Gastroesophageal sphincter (tissue), 3 donors: ENCODE data around the gene TACR1.

Source experiments
- POLR2AphosphoS5 ChIP-seq: sonication (generic); formaldehyde crosslinking; IDR thresholded peaks from one replicate; pipeline ENCODE4 v1.6.1; 2017; ENCODE audit warnings: antibody characterized with exemption
- TF ChIP-seq, protein P1 (sequence below), 4 experiments: fragments of 200-600 bp in 2 of 4; fragments of 450-650 bp in 2 of 4; sonication (generic) in 1 of 4; IDR thresholded peaks; one replicate each; pipeline ENCODE4 v1.5.1; 2017 to 2019; ENCODE audit warnings: antibody characterized with exemption in 4 of 4, mild to moderate bottlenecking in 2 of 4, moderate library complexity in 2 of 4

GRCh38 chr2:75222527-75222926 lies 23.2 kb upstream of the TACR1 start:
- no peak for TF ChIP-seq POLR2AphosphoS5
- TF ChIP-seq, protein P1, sequence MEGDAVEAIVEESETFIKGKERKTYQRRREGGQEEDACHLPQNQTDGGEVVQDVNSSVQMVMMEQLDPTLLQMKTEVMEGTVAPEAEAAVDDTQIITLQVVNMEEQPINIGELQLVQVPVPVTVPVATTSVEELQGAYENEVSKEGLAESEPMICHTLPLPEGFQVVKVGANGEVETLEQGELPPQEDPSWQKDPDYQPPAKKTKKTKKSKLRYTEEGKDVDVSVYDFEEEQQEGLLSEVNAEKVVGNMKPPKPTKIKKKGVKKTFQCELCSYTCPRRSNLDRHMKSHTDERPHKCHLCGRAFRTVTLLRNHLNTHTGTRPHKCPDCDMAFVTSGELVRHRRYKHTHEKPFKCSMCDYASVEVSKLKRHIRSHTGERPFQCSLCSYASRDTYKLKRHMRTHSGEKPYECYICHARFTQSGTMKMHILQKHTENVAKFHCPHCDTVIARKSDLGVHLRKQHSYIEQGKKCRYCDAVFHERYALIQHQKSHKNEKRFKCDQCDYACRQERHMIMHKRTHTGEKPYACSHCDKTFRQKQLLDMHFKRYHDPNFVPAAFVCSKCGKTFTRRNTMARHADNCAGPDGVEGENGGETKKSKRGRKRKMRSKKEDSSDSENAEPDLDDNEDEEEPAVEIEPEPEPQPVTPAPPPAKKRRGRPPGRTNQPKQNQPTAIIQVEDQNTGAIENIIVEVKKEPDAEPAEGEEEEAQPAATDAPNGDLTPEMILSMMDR (IDR thresholded peaks at IDR 0.05), result no peak
